HEK293 (cell line): ENCODE results near the gene MFSD11.

Experiments used
- BCL11B ChIP-seq: fragments of 450-650 bp; formaldehyde crosslinking; IDR thresholded peaks from 2 replicates; pipeline ENCODE4 v1.5.1; 2016; ENCODE audit warnings: low read depth, missing biosample characterization, missing genetic modification characterization
- FEZF1 ChIP-seq: fragments of 450-650 bp; formaldehyde crosslinking; IDR thresholded peaks from 2 replicates; pipeline ENCODE4 v1.5.1; 2016; ENCODE audit warnings: missing biosample characterization, missing genetic modification characterization
- MEIS1 ChIP-seq: sonication (generic); formaldehyde crosslinking; IDR thresholded peaks from 2 replicates; pipeline ENCODE4 v1.8.1; 2022; ENCODE audit warnings: missing genetic modification reagents, mild to moderate bottlenecking, borderline replicate concordance
- SP2 ChIP-seq: fragments of 450-650 bp; formaldehyde crosslinking; IDR thresholded peaks from 2 replicates; pipeline ENCODE4 v1.5.1; 2016; ENCODE audit warnings: missing biosample characterization, missing genetic modification characterization
- ZEB2 ChIP-seq: fragments of 450-650 bp; formaldehyde crosslinking; IDR thresholded peaks from 2 replicates; pipeline ENCODE4 v1.5.1; 2016; ENCODE audit warnings: missing biosample characterization, missing genetic modification characterization
- ZFHX2 ChIP-seq: fragments of 450-650 bp; formaldehyde crosslinking; conservative IDR thresholded peaks from 2 replicates; pipeline ENCODE4 v1.5.1; 2016; ENCODE audit warnings: missing biosample characterization, missing genetic modification characterization
- ZFP3 ChIP-seq: fragments of 450-650 bp; formaldehyde crosslinking; IDR thresholded peaks from 2 replicates; pipeline ENCODE4 v1.5.1; 2016; ENCODE audit warnings: low read depth, missing biosample characterization, missing genetic modification characterization
- ZIC2 ChIP-seq: fragments of 450-650 bp; formaldehyde crosslinking; IDR thresholded peaks from 2 replicates; pipeline ENCODE4 v1.5.1; 2016; ENCODE audit warnings: missing biosample characterization, missing genetic modification characterization
- ZNF121 ChIP-seq: fragments of 450-650 bp; formaldehyde crosslinking; IDR thresholded peaks from 2 replicates; pipeline ENCODE4 v1.5.1; 2016; ENCODE audit warnings: missing biosample characterization, missing genetic modification characterization
- ZNF140 ChIP-seq: fragments of 450-650 bp; formaldehyde crosslinking; IDR thresholded peaks from 2 replicates; pipeline ENCODE4 v1.5.1; 2016; ENCODE audit warnings: missing biosample characterization, missing genetic modification characterization
- ZNF2 ChIP-seq: fragments of 450-650 bp; formaldehyde crosslinking; IDR thresholded peaks from 2 replicates; pipeline ENCODE4 v1.5.1; 2016; ENCODE audit warnings: missing biosample characterization, missing genetic modification characterization
- ZNF423 ChIP-seq: fragments of 450-650 bp; formaldehyde crosslinking; IDR thresholded peaks from 2 replicates; pipeline ENCODE4 v1.5.1; 2016; ENCODE audit warnings: missing biosample characterization, missing genetic modification characterization
- ZNF426 ChIP-seq: fragments of 450-650 bp; formaldehyde crosslinking; IDR thresholded peaks from 2 replicates; pipeline ENCODE4 v1.5.1; 2017; ENCODE audit warnings: missing biosample characterization, missing genetic modification characterization, mild to moderate bottlenecking, inconsistent platforms, moderate library complexity
- ZNF510 ChIP-seq: fragments of 450-650 bp; formaldehyde crosslinking; IDR thresholded peaks from 2 replicates; pipeline ENCODE4 v1.5.1; 2018; ENCODE audit warnings: mild to moderate bottlenecking, missing genetic modification characterization, missing biosample characterization; ENCODE audit not compliant: insufficient replicate concordance
- ZNF521 ChIP-seq: fragments of 450-650 bp; formaldehyde crosslinking; IDR thresholded peaks from 2 replicates; pipeline ENCODE4 v1.5.1; 2017; ENCODE audit warnings: missing biosample characterization, mild to moderate bottlenecking, missing genetic modification characterization
- ZNF529 ChIP-seq: fragments of 450-650 bp; formaldehyde crosslinking; IDR thresholded peaks from 2 replicates; pipeline ENCODE4 v1.5.1; 2017; ENCODE audit warnings: missing genetic modification characterization, missing biosample characterization; ENCODE audit not compliant: insufficient replicate concordance
- ZNF544 ChIP-seq: fragments of 450-650 bp; formaldehyde crosslinking; IDR thresholded peaks from 2 replicates; pipeline ENCODE4 v1.5.0; 2017; ENCODE audit warnings: missing biosample characterization, missing genetic modification characterization
- ZNF629 ChIP-seq: fragments of 450-650 bp; formaldehyde crosslinking; IDR thresholded peaks from 2 replicates; pipeline ENCODE4 v1.5.1; 2017; ENCODE audit warnings: missing biosample characterization, missing genetic modification characterization
- ZNF660 ChIP-seq: fragments of 450-650 bp; IDR thresholded peaks from 2 replicates; pipeline ENCODE4 v1.5.1; 2018; ENCODE audit warnings: missing biosample characterization, mild to moderate bottlenecking, missing genetic modification characterization
- ZNF677 ChIP-seq: fragments of 450-650 bp; IDR thresholded peaks from 2 replicates; pipeline ENCODE4 v1.5.0; 2018; ENCODE audit warnings: missing biosample characterization, mild to moderate bottlenecking, missing genetic modification characterization, moderate library complexity
- ZNF701 ChIP-seq: fragments of 450-650 bp; formaldehyde crosslinking; IDR thresholded peaks from 2 replicates; pipeline ENCODE4 v1.5.1; 2016; ENCODE audit warnings: missing biosample characterization, missing genetic modification characterization
- ZNF747 ChIP-seq: fragments of 450-650 bp; formaldehyde crosslinking; IDR thresholded peaks from 2 replicates; pipeline ENCODE4 v1.5.1; 2016; ENCODE audit warnings: missing biosample characterization, missing genetic modification characterization
- ZNF76 ChIP-seq: fragments of 450-650 bp; formaldehyde crosslinking; IDR thresholded peaks from 2 replicates; pipeline ENCODE4; 2016; ENCODE audit warnings: low read depth, missing biosample characterization, missing genetic modification characterization, borderline replicate concordance
- ZNF791 ChIP-seq: fragments of 450-650 bp; formaldehyde crosslinking; IDR thresholded peaks from 2 replicates; pipeline ENCODE4 v1.5.1; 2016; ENCODE audit warnings: missing biosample characterization, missing genetic modification characterization
- ZNF830 ChIP-seq: fragments of 450-650 bp; IDR thresholded peaks from 2 replicates; pipeline ENCODE4 v1.5.0; 2018; ENCODE audit warnings: missing biosample characterization, missing genetic modification characterization, low read depth, mild to moderate bottlenecking, moderate library complexity
- TF ChIP-seq, protein P1 (sequence below): fragments of 450-650 bp; formaldehyde crosslinking; IDR thresholded peaks from 2 replicates; pipeline ENCODE4 v1.5.1; 2016; ENCODE audit warnings: missing biosample characterization, missing genetic modification characterization
- TF ChIP-seq, protein P2 (sequence below): fragments of 450-650 bp; formaldehyde crosslinking; IDR thresholded peaks from 2 replicates; pipeline ENCODE4 v1.5.1; 2016; ENCODE audit warnings: missing biosample characterization, missing genetic modification characterization
- TF ChIP-seq, protein P3 (sequence below): fragments of 450-650 bp; formaldehyde crosslinking; IDR thresholded peaks from 2 replicates; pipeline ENCODE4 v1.5.1; 2016; ENCODE audit warnings: missing biosample characterization, missing genetic modification characterization
- TF ChIP-seq, protein P4 (sequence below): fragments of 450-650 bp; formaldehyde crosslinking; IDR thresholded peaks from 2 replicates; pipeline ENCODE4 v1.5.1; 2016; ENCODE audit warnings: missing biosample characterization, missing genetic modification characterization

MFSD11 gene

DNA sequence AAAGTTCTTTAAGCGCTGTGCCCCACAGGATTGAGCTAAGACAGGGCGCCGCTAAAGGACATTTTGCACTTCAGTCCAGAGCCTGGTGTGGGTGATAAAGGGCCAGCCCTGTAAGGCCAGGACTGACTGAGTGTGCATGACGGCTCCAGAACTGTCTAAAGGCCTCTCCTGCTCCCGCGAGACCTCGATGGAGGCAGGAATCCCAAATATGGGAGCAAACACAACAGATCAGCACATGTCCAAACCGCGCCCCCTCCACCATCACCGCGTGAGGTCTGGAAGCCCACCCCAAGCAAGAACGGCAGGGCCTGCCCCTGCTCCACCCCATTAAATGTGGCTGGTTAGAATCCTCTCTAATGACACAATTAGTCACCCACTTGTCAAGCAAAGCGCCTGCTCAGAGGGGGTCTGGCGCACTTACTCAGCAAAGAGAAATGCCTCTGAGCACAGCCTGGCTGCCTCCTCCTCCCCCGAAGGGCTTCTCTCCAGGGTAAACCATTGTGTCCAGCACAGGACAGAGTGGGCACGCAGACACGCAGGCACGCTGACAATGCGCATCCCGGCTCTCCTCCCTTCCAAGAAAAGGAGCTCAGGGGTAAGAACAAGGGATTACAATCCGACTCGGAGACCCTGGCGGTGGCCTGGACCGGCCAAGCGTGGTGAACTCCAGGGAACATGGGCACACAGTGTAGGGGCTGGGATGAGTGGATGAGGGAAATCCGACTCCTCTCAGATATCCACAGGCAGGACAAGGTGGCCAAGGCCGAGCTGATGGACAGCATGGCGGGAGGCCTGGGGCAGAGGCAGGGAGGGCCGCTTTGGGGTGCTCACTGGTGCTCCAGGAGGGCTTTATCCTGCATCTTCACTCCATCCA is 28.6 kb upstream of the MFSD11 start (continued):
- TF ChIP-seq, protein P1, sequence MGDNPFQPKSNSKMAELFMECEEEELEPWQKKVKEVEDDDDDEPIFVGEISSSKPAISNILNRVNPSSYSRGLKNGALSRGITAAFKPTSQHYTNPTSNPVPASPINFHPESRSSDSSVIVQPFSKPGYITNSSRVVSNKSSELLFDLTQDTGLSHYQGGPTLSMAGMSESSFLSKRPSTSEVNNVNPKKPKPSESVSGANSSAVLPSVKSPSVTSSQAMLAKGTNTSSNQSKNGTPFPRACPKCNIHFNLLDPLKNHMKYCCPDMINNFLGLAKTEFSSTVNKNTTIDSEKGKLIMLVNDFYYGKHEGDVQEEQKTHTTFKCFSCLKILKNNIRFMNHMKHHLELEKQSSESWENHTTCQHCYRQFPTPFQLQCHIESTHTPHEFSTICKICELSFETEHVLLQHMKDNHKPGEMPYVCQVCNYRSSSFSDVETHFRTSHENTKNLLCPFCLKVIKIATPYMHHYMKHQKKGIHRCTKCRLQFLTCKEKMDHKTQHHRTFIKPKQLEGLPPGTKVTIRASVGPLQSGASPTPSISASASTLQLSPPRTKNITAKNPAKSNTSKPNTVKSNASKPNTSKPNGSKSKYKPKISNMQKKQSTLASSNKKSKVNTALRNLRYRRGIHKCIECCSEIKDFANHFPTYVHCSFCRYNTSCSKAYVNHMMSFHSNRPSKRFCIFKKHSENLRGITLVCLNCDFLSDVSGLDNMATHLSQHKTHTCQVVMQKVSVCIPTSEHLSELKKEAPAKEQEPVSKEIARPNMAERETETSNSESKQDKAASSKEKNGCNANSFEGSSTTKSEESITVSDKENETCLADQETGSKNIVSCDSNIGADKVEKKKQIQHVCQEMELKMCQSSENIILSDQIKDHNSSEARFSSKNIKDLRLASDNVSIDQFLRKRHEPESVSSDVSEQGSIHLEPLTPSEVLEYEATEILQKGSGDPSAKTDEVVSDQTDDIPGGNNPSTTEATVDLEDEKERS: no peak
- TF ChIP-seq ZNF121 (tag by site-specific recombination) (peak; percentile 18; the same call in 1 of the 2 replicates), ZNF544 (tag by site-specific recombination) (no peak), BCL11B (tag by site-specific recombination) (no peak), SP2 (tag by site-specific recombination) (peak; percentile 87), ZNF2 (tag by site-specific recombination) (0 out of 2 replicates have a peak, but pooled peaks have one; percentile 26), ZFHX2 (peak; percentile 42), ZNF423 (tag by site-specific recombination) (peak; percentile 62; the same call in 1 of the 2 replicates), ZNF701 (tag by site-specific recombination) (no peak), FEZF1 (tag by site-specific recombination) (0 out of 2 replicates have a peak, but pooled peaks have one; percentile 29), ZEB2 (tag by site-specific recombination) (peak; percentile 87), ZNF830 (tag by site-specific recombination) (no peak), ZNF521 (tag by site-specific recombination) (no peak), ZNF529 (tag by site-specific recombination) (no peak), ZFP3 (no peak), ZNF426 (tag by site-specific recombination) (no peak), ZNF76 (tag by site-specific recombination) (no peak), ZNF747 (tag by site-specific recombination) (no peak), ZNF510 (tag by site-specific recombination) (no peak), ZIC2 (tag by site-specific recombination) (peak; percentile 90), ZNF677 (no peak), ZNF660 (tag by site-specific recombination) (0 out of 2 replicates have a peak, but pooled peaks have one; percentile 46), ZNF140 (tag by site-specific recombination) (no peak), MEIS1 (CRISPR knock-in tag) (peak; percentile 18; the same call in 1 of the 2 replicates), ZNF791 (tag by site-specific recombination) (no peak), ZNF629 (tag by site-specific recombination) (peak; percentile 89)
- TF ChIP-seq, protein P2, sequence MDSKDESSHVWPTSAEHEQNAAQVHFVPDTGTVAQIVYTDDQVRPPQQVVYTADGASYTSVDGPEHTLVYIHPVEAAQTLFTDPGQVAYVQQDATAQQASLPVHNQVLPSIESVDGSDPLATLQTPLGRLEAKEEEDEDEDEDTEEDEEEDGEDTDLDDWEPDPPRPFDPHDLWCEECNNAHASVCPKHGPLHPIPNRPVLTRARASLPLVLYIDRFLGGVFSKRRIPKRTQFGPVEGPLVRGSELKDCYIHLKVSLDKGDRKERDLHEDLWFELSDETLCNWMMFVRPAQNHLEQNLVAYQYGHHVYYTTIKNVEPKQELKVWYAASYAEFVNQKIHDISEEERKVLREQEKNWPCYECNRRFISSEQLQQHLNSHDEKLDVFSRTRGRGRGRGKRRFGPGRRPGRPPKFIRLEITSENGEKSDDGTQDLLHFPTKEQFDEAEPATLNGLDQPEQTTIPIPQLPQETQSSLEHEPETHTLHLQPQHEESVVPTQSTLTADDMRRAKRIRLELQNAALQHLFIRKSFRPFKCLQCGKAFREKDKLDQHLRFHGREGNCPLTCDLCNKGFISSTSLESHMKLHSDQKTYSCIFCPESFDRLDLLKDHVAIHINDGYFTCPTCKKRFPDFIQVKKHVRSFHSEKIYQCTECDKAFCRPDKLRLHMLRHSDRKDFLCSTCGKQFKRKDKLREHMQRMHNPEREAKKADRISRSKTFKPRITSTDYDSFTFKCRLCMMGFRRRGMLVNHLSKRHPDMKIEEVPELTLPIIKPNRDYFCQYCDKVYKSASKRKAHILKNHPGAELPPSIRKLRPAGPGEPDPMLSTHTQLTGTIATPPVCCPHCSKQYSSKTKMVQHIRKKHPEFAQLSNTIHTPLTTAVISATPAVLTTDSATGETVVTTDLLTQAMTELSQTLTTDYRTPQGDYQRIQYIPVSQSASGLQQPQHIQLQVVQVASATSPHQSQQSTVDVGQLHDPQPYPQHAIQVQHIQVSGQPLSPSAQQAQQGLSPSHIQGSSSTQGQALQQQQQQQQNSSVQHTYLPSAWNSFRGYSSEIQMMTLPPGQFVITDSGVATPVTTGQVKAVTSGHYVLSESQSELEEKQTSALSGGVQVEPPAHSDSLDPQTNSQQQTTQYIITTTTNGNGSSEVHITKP: peak; percentile 81
- TF ChIP-seq, protein P3, sequence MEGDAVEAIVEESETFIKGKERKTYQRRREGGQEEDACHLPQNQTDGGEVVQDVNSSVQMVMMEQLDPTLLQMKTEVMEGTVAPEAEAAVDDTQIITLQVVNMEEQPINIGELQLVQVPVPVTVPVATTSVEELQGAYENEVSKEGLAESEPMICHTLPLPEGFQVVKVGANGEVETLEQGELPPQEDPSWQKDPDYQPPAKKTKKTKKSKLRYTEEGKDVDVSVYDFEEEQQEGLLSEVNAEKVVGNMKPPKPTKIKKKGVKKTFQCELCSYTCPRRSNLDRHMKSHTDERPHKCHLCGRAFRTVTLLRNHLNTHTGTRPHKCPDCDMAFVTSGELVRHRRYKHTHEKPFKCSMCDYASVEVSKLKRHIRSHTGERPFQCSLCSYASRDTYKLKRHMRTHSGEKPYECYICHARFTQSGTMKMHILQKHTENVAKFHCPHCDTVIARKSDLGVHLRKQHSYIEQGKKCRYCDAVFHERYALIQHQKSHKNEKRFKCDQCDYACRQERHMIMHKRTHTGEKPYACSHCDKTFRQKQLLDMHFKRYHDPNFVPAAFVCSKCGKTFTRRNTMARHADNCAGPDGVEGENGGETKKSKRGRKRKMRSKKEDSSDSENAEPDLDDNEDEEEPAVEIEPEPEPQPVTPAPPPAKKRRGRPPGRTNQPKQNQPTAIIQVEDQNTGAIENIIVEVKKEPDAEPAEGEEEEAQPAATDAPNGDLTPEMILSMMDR (tag by site-specific recombination): no peak
- TF ChIP-seq, protein P4, sequence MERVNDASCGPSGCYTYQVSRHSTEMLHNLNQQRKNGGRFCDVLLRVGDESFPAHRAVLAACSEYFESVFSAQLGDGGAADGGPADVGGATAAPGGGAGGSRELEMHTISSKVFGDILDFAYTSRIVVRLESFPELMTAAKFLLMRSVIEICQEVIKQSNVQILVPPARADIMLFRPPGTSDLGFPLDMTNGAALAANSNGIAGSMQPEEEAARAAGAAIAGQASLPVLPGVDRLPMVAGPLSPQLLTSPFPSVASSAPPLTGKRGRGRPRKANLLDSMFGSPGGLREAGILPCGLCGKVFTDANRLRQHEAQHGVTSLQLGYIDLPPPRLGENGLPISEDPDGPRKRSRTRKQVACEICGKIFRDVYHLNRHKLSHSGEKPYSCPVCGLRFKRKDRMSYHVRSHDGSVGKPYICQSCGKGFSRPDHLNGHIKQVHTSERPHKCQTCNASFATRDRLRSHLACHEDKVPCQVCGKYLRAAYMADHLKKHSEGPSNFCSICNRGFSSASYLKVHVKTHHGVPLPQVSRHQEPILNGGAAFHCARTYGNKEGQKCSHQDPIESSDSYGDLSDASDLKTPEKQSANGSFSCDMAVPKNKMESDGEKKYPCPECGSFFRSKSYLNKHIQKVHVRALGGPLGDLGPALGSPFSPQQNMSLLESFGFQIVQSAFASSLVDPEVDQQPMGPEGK (tag by site-specific recombination): peak; percentile 99
